Ramos (cell line): ENCODE data around the gene TNFSF4.
"Not testable (repeated sequence)": the region's sequence is repeated elsewhere in the genome, so short reads cannot be mapped to it uniquely, and the experiment has no call there.

Experiments used
- in situ Hi-C: fragments of 300-500 bp; cut with MboI; formaldehyde crosslinking; loops from one replicate; pipeline ENCODE4 v1.14.3; 2022; ENCODE audit warnings: low sequenced_read_pairs; ENCODE audit not compliant: unreplicated experiment

TNFSF4 gene

GRCh38 chr1:173171152-173171551 lies 36.0 kb downstream of the TNFSF4 start:
- in situ Hi-C loops: no loop called here

- in situ Hi-C loops: no loop called here
These were observed 38.2 kb downstream of the TNFSF4 start for GRCh38 chr1:173168941-173169340.

GRCh38 chr1:173164686-173165085 lies 42.4 kb downstream of the TNFSF4 start:
- in situ Hi-C loops: no loop called here

GRCh38 chr1:173164178-173164577 lies 43.0 kb downstream of the TNFSF4 start:
- in situ Hi-C loops: no loop called here

- in situ Hi-C loops: no loop called here
These were observed 43.9 kb downstream of the TNFSF4 start for GRCh38 chr1:173163222-173163621.

- in situ Hi-C loops: no loop called here
These were observed 44.5 kb downstream of the TNFSF4 start for GRCh38 chr1:173162601-173163000.

GRCh38 chr1:173161510-173162221 lies 45.5 kb downstream of the TNFSF4 start:
- in situ Hi-C loops: no loop called here

GRCh38 chr1:173153964-173154363 lies 53.2 kb downstream of the TNFSF4 start:
- in situ Hi-C loops: not testable (repeated sequence)

- in situ Hi-C loops: no loop called here
These were observed 53.6 kb downstream of the TNFSF4 start for GRCh38 chr1:173153503-173153902.

- in situ Hi-C loops: no loop called here
These were observed 54.5 kb downstream of the TNFSF4 start for GRCh38 chr1:173152598-173152997.

GRCh38 chr1:173150795-173151194 lies 56.3 kb downstream of the TNFSF4 start:
- in situ Hi-C loops: no loop called here

GRCh38 chr1:173149887-173150286 lies 57.2 kb downstream of the TNFSF4 start:
- in situ Hi-C loops: no loop called here

GRCh38 chr1:173148971-173149370 lies 58.2 kb downstream of the TNFSF4 start:
- in situ Hi-C loops: no loop called here

GRCh38 chr1:173148545-173148944 lies 58.6 kb downstream of the TNFSF4 start:
- in situ Hi-C loops: no loop called here

GRCh38 chr1:173140733-173141132 lies 66.4 kb downstream of the TNFSF4 start:
- in situ Hi-C loops: no loop called here

GRCh38 chr1:173139706-173140105 lies 67.4 kb downstream of the TNFSF4 start:
- in situ Hi-C loops: no loop called here

GRCh38 chr1:173137107-173137706 lies 69.9 kb downstream of the TNFSF4 start:
- in situ Hi-C loops: no loop called here

GRCh38 chr1:173134800-173135199 lies 72.3 kb downstream of the TNFSF4 start:
- in situ Hi-C loops: no loop called here

- in situ Hi-C loops: no loop called here
These were observed 73.1 kb downstream of the TNFSF4 start for GRCh38 chr1:173134029-173134428.
